GM12878 (cell line): ENCODE results near the gene MYRF.

ENCODE experiments used
- BCL3 ChIP-seq: IDR thresholded peaks from 2 replicates; pipeline ENCODE4 v1.6.1; 2011; ENCODE audit warnings: borderline replicate concordance, low read depth, mild to moderate bottlenecking, moderate library complexity, low read length; ENCODE audit not compliant: insufficient read depth, poor library complexity, severe bottlenecking
- CBFB ChIP-seq: IDR thresholded peaks from 2 replicates; pipeline ENCODE4 v1.6.1; 2016; ENCODE audit warnings: antibody characterized with exemption, low read depth
- CBX3 ChIP-seq: fragments of 200-600 bp; sonication (generic); IDR thresholded peaks from 2 replicates; pipeline ENCODE4 v1.6.1; 2016; ENCODE audit warnings: low read depth, borderline replicate concordance
- CHD1 ChIP-seq: IDR thresholded peaks from 2 replicates; pipeline ENCODE4 v1.6.1; 2012; ENCODE audit warnings: low read depth, low read length, improper control_type of control experiment
- CHD2 ChIP-seq: IDR thresholded peaks from 2 replicates; pipeline ENCODE4 v1.6.1; 2011; ENCODE audit warnings: low read depth, low read length, improper control_type of control experiment, borderline replicate concordance
- CTCF ChIP-seq, 3 experiments: IDR thresholded peaks in 2 of 3; conservative IDR thresholded peaks in 1 of 3; 2 replicates each; pipeline ENCODE4 v1.5.1; 2011; ENCODE audit warnings: low read depth in 3 of 3, low read length in 3 of 3, mild to moderate bottlenecking in 3 of 3, control low read depth in 2 of 3, moderate library complexity in 2 of 3, inconsistent platforms in 1 of 3, mixed read lengths in 1 of 3; ENCODE audit not compliant: control insufficient read depth in 2 of 3, insufficient read depth in 1 of 3; ENCODE audit errors: extremely low read depth in 1 of 3
- EZH2 ChIP-seq: IDR thresholded peaks from 2 replicates; pipeline ENCODE4 v1.6.1; 2012; ENCODE audit warnings: low read depth, mild to moderate bottlenecking, control low read depth, inconsistent platforms, low read length, borderline replicate concordance; ENCODE audit not compliant: control insufficient read depth
- HDAC2 ChIP-seq: fragments of 200-600 bp; sonication (generic); IDR thresholded peaks from 2 replicates; pipeline ENCODE4 v1.6.1; 2017
- SP1 ChIP-seq: IDR thresholded peaks from one replicate; pipeline ENCODE4 v1.6.1; 2011; ENCODE audit warnings: low read depth, low read length

GRCh38 chr11:61756147-61756451, 3.7 kb downstream of the MYRF start:
- TF ChIP-seq CBX3 (no peak), BCL3 (no peak), CHD1 (no peak), SP1 (no peak), CHD2 (no peak), CBFB (no peak), HDAC2 (no peak), CTCF (IDR thresholded peaks at IDR 0.05 in 2 of 3, conservative IDR thresholded peaks at IDR 0.05 in 1 of 3; ENCODE audit: control insufficient read depth in 2 of 3, extremely low read depth in 1 of 3, insufficient read depth in 1 of 3, low read depth in 3 of 3, low read length in 3 of 3) (no peak), EZH2 (no peak)
